Endothelial cell (in vitro differentiated cells): ENCODE data around the gene MYCN. TPM values are rescaled to one million over a fixed set of nuclear protein-coding genes. Genes with fewer than 3 reads are reported as not detected.

Source experiments
- DNase-seq: peaks from one replicate; pipeline ENCODE4 v3.0.0; 2021; ENCODE audit warnings: low spot score
- H3K27ac Mint-ChIP-seq: one replicate; pipeline ENCODE4 v1.8.0; 2021; ENCODE audit warnings: mixed read lengths, inconsistent platforms; ENCODE audit not compliant: unreplicated experiment
- H3K27me3 Mint-ChIP-seq: one replicate; pipeline ENCODE4 v1.8.0; 2021; ENCODE audit warnings: mild to moderate bottlenecking, moderate library complexity, mixed read lengths, inconsistent platforms; ENCODE audit not compliant: unreplicated experiment
- H3K36me3 Mint-ChIP-seq: one replicate; pipeline ENCODE4 v1.8.0; 2021; ENCODE audit warnings: mild to moderate bottlenecking, low read depth, mixed read lengths, inconsistent platforms; ENCODE audit not compliant: unreplicated experiment
- H3K4me1 Mint-ChIP-seq: one replicate; pipeline ENCODE4 v1.8.0; 2021; ENCODE audit warnings: mild to moderate bottlenecking, mixed read lengths, inconsistent platforms; ENCODE audit not compliant: unreplicated experiment
- H3K4me3 Mint-ChIP-seq: one replicate; pipeline ENCODE4 v1.8.0; 2021; ENCODE audit warnings: mild to moderate bottlenecking, mixed read lengths, inconsistent platforms; ENCODE audit not compliant: unreplicated experiment
- H3K9me3 Mint-ChIP-seq: one replicate; pipeline ENCODE4 v1.8.0; 2021; ENCODE audit warnings: mixed read lengths, inconsistent platforms; ENCODE audit not compliant: unreplicated experiment
- CTCF ChIP-seq: fragments of 200-600 bp; sonication (generic); IDR thresholded peaks from one replicate; pipeline ENCODE4 v1.5.0; 2021; ENCODE audit warnings: antibody characterized with exemption; ENCODE audit not compliant: unreplicated experiment
- total RNA-seq: library from RNA; stranded (reverse); fragmentation: NEBNext Ultra II Directional; extraction: Animal tissue kit (Norgen Biotek cat#: 25700); gene quantifications from one replicate; pipeline ENCODE4 v1.2.1, GENCODE V29; 2021; ENCODE audit not compliant: unreplicated experiment

The MYCN gene
- total RNA-seq, 1 donor from 2014 or later: 8.5 TPM

GRCh38 chr2:15992457-15993231 lies 52.3 kb downstream of the MYCN start:
- TF ChIP-seq CTCF: no peak
- no peak overlapping the region for H3K4me3 Mint-ChIP-seq
- H3K27me3 Mint-ChIP-seq: peaks cover 7% of the 10 kb centered on the region
- H3K4me1 Mint-ChIP-seq: peaks cover 11% of the 10 kb centered on the region
- no peaks in the 10 kb centered on the region for H3K9me3 Mint-ChIP-seq
- no peak for DNase-seq
- no peak overlapping the region for H3K27ac Mint-ChIP-seq
- H3K36me3 Mint-ChIP-seq: no peaks in the 10 kb centered on the region

GRCh38 chr2:15993232-15993610 lies 52.9 kb downstream of the MYCN start:
- no peak overlapping the region for H3K4me3 Mint-ChIP-seq
- H3K9me3 Mint-ChIP-seq: no peaks in the 10 kb centered on the region
- peaks cover 7% of the 10 kb centered on the region for H3K27me3 Mint-ChIP-seq
- H3K27ac Mint-ChIP-seq: no peak overlapping the region
- no peak for DNase-seq
- H3K4me1 Mint-ChIP-seq: peaks cover 11% of the 10 kb centered on the region
- H3K36me3 Mint-ChIP-seq: no peaks in the 10 kb centered on the region
- TF ChIP-seq CTCF: no peak

GRCh38 chr2:15993666-15994065 lies 53.3 kb downstream of the MYCN start:
- Mint-ChIP-seq H3K4me1 (peaks cover 11% of the 10 kb centered on the region), H3K4me3 (no peak overlapping the region), H3K27me3 (peaks cover 7% of the 10 kb centered on the region), H3K27ac (no peak overlapping the region), H3K36me3 (no peaks in the 10 kb centered on the region), H3K9me3 (no peaks in the 10 kb centered on the region)
- no peak for TF ChIP-seq CTCF
- no peak for DNase-seq

- no peaks in the 10 kb centered on the region for H3K9me3 Mint-ChIP-seq
- no peaks in the 10 kb centered on the region for H3K36me3 Mint-ChIP-seq
- no peak for DNase-seq
- peaks cover 6% of the 10 kb centered on the region for H3K27me3 Mint-ChIP-seq
- no peak overlapping the region for H3K4me3 Mint-ChIP-seq
- H3K4me1 Mint-ChIP-seq: peaks cover 7% of the 10 kb centered on the region
- H3K27ac Mint-ChIP-seq: no peak overlapping the region
- no peak for TF ChIP-seq CTCF
These were observed 55.3 kb downstream of the MYCN start for GRCh38 chr2:15995603-15996002.
